Metanephros (tissue), 2 donors: ENCODE data around the gene PRKD3. TPM values are rescaled to one million over a fixed set of nuclear protein-coding genes. Genes with fewer than 3 reads are reported as not detected.

ENCODE experiments used
- small RNA-seq: library from RNA; depleted of rRNA; stranded (forward); fragments of <200 nt; gene quantifications from one replicate; pipeline ENCODE3, GENCODE V24; 2014; ENCODE audit warnings: low replicate concordance
- total RNA-seq: library from RNA; depleted of rRNA; stranded (reverse); fragments of >200 nt; gene quantifications from one replicate; pipeline ENCODE4 v1.2.3, GENCODE V29; 2014

The PRKD3 gene
- 54.7 TPM for total RNA-seq

DNA sequence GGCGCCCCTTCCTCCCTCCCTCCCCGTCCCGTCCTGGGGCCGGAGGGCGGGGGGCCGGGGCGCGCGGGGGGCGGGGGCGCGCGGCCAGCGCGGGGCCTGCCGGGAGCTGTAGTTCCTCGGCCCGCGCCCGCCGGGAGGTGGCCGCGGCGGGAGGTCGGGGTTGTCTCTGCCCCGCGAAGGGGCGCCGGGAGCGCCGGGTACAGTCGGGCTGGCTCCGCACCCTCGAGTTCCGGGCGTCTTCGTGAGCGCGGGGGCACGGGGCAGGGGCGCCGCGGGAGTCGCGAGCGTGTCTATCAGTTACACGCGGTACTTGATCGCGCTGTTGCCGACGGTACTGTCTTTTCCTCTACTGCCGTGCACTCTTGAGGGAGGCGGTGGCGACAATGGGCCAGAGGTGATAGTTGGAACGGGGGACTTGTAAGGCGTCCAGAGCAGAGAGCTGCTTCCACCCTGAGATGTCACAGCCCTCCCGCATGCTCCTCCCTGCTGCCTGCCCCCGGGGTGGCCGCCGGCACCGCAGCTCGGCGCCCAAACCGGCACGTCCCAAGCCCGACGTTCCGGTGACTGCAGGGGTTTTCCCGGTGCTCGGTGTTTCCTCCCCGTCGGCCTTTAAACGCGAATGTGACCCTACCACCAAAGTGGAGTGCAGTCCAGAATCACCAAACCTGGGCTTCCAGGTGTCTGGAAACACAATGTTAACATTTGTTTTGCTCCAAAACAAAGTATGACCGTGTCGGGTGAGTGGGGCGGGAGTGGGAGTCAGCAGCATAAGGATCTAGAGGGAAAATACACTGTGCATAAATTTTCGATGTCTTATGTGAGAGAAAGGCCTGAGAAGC lies at the start of gene PRKD3:
Gene PRKD3, minus strand, starts transcription at position 48 of the 839 bp plus-strand sequence. CDS start 8,309 bp downstream, outside the sequence.

DNA sequence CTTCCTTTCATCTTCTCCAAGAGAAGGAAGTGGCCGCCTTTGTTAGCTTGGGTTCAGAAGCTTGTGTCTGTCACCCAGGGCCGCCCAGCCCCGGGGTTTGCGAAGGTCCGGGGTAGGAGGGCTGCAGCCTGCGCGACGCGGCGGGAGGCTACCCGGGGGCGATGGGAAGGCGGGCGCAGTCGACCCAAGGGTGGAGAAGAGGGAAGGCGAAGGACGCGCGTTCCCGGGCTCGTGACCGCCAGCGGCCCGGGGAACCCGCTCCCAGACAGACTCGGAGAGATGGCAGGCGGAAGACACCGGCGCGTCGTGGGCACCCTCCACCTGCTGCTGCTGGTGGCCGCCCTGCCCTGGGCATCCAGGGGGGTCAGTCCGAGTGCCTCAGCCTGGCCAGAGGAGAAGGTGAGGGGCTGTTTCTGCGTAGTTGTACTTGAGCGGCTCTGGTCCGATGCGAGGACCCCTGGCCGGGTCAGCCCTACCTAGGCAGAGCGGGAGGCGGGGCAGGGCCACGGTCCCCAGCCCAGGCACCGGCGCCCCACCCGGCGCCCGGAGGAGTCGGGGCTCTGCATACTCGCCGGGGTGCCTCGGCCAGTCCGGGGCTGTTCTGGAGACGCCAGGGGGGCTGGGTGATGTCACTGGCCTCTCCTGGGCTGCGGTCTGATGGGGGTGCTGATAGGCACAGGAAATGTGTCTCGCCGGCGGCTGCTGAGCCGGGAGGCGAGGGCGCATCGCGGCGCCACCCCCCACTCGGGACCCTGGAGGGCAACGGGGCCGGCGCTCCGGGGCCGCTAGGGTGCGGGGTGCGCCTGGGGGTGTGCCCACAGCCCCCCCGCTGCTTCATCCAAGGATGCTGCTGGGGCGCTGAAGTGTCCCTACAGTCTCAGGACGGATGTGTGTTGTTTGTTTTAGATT lies 20.1 kb upstream of the PRKD3 start, which contains the start of gene QPCT:
Gene QPCT, plus strand, starts transcription at position 178 of the 909 bp plus-strand sequence. Its CDS starts 102 bp downstream, at position 280.

Small RNA genes within 50 kb of the gene (small RNA-seq; reads per million reads assigned to genes)
- gene RNU6-939P = not detected

Other genes with a start within 250 kb of the PRKD3 start
- gene HEATR5B, start 240.5 kb downstream of the PRKD3 start, total RNA-seq = 33.0 TPM
- 5.0 TPM for gene GPATCH11, start 240.3 kb downstream of the PRKD3 start, total RNA-seq
- gene EIF2AK2, start 167.9 kb downstream of the PRKD3 start, total RNA-seq = 34.8 TPM
- not detected for gene SULT6B1, start 136.2 kb downstream of the PRKD3 start, total RNA-seq
- 28.0 TPM for gene CEBPZOS, start 128.3 kb downstream of the PRKD3 start, total RNA-seq
- gene CEBPZ, start 93.2 kb downstream of the PRKD3 start, total RNA-seq = 35.1 TPM
- 18.5 TPM for gene NDUFAF7, start 93.2 kb downstream of the PRKD3 start, total RNA-seq
- 12.2 TPM for gene QPCT, start 19.8 kb upstream of the PRKD3 start, total RNA-seq